ENCODE data around the gene ME2.
"Not testable (repeated sequence)": the region's sequence is repeated elsewhere in the genome, so short reads cannot be mapped to it uniquely, and the experiment has no call there.

ME2 gene

DNA sequence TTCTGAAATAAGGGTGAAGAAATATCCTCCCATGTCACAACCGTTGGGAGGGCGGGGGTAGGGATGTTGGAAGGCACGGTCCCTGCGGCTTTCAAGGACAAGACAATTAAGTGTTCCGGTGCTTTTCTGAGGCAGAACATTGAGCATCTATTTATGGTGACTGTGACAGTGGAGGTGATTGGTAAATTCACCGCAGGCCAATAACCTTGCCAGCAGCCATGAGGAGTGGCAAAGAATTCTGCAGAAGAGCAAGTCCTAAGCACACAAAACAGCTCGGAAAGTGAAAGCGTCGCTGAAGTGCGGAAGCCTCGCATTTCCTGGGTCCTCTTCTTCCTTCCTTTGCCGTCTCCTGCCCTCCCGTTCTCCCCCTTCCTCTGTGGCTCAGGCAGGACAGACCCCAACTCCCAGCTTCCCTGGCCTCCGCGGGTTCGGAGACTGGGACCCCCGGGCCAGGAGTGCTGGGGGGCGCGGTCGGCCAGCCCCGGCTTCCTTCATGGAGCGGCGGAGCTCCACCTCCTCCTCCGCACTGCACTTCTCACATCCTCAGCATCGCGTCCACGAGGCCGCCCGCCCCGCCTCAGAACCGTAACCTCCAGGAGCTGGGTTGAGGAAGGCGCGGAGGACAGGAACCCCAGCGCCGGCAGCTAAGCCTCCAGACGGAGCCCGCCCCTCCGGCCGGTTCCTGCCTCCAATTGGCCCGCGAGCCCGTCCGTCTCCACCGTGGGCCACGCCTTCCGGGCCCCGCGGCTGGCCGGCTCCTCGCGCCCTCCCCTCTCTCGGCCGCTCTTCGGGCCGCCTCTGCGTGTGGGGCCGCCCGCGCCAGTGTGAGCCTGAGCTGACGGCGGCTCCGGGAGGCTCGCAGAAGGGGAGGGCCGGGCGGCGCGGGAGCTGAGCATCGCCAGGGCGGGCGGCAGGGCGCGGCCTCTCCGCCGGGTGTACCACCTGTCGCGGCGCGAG lies at the start of gene ME2:
Gene ME2, plus strand, starts transcription at position 774 of the 957 bp plus-strand sequence. CDS start 16,703 bp downstream, outside the sequence.
- DNase-seq = peak; percentile 56

DNA sequence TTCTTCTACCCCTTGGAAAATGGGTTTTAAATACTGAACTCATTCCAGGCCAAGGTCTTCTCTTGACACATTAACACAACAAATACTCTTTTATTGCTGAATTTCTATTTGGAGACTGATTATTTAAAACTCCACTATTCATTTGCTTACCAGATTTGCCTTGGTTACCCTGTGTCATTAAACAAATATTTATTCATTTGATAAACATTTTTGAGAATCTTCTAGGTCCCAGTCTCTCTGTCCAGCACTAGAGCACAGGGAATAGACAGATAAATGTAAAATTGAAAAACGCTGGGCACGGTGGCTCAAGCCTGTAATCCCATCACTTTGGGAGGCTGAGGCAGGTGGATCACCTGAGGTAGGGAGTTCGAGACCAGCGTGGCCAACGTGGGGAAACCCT lies 49.3 kb upstream of the ME2 start:
- no peak for DNase-seq

DNA sequence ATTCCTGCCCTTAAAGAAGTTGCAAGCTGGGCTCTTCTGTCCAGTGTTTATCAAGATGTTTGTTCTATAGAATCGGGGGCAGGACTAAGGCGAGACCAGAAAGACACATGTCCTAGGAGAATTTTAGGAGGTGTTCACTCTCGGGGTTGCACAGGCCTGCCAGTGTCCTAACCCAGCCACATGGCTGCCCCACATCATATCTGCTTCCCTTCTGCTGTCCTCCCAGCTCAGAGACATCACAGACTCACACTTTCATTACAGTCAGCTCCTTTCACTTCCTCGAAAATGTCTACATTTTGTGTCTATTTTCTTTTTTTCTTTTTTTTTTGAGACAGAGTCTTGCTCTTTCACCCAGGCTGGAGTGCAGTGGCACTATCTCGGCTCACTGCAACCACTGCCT lies 48.4 kb upstream of the ME2 start:
- DNase-seq = no peak

DNA sequence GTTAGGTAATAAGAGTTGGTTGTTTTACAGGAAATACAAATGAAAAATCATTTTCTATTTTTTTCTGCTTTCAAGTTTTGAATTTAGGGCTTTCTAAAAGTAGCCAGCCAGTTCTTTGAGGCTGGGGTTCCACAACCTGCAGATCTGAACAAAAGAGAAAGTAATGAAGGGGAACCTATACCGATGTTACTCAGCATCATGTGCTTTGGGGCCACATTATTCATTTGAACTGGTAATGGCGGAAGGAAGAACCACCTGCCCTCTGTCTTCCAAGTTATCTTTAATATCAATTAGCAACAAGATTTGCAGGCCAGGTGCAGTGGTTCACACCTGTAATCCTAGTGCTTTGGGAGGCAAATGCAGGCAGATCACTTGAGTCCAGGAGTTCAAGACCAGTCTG lies 46.2 kb upstream of the ME2 start:
- DNase-seq = no peak

DNA sequence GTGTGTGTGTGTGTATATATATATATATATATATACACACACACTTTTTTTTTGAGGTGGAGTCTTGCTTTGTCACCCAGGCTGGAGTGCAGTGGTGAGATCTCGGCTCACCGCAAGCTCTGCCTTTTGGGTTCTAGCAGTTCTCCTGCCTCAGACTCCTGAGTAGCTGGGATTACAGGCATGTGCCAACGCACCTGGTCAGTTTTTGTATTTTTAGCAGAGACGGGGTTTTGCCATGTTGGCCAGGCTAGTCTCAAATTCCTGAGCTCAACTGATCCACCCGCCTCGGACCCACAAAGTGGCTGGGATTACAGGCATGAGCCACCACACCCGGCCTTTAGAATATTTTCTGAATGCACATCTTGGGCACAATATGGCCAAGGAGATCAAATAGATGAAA lies 45.4 kb upstream of the ME2 start:
- not testable (repeated sequence) for DNase-seq

DNA sequence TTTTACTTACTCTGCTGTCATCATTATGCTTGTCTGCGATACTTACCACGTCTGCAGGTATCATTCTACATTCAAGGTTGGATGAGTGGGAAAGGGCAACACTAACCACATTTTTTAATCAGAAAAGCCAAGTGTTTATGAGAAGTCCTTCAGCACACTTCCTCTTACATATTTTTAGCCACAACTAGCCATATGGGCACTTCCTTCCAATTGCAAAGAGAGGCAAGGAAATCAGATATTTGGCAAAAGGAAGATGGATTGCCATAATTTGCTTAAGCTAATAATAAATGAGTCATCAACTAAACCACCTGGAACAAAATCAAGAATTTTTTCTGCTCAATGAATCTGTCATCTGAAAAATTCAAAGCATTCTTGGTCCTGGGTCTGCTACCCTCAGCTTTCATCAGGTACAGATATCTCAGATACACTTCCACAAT lies 42.4 kb upstream of the ME2 start:
- DNase-seq = peak; percentile 13

DNA sequence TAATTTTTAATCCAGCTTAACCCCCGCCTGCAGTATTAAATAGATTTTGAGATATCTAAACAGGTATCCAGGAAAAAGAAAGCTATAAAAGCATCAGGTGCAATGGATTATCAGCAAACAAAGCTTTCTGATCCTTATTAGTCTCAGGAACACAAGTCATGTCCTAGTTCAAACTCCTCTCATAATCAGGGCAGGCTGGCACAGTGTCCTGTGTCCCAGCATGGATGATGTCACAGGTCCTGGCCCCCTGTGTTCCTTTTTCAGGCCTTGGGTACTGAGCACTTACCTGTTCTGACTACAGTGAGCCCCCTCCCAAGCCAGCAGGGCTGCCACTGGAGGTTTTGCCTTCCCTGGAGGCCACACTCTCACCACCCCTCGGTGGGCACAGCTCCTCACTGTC lies 39.6 kb upstream of the ME2 start:
- no peak for DNase-seq

DNA sequence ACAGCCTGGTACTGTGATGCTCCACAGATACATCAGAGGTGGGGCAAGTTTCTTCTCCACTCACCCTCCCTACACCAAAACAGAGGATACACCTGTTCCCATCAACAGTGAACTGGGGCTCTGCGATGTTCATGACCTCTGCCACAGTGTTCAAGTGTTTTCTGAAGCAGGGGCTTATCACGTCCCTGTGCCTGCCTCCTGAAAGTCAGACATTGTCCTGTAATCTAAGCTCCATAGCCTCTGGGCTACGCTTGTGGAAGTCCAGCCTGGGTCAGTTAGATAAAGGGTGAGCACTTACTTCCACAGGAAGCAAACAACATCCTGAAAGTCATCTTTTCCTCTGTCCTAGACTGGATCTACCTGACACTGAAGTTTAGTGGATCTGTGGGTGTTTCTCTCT lies 38.9 kb upstream of the ME2 start:
- DNase-seq = no peak

DNA sequence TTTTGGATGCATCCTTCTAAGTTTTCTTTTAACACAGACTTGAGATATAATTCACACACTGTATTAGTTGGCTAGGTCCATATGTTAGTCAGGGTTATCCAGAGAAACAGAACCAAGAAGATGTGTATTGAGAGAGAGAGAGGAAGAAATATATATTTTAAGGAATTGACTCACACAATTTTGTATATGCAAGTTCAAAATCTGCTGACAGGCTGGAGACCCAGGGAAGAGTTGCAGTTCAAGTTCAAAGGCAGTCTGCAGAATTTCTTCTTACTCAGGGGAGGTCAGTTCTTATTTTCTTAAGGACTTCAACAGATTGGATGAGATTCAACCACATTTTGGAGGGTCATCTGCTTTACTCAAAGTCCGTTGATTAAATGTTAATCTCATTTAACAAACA lies 36.1 kb upstream of the ME2 start:
- DNase-seq = no peak

DNA sequence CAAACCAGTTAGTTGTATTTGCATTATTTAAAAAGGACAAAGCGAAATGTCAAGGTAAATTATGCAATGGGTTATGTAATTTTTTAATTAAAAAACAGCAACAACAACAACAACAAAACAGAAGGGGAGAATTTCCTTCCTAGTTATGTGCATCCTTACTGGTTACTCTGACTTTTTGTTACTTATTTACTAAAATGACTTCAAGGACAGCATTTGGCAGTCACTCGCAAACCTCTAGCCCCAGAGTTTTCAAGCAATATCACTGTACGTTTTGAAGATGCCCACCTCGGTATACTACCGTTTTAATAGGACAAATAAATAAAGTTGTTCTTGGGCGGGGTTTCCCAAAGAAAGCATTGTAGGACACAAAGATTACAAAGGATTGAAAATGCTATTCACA lies 34.4 kb upstream of the ME2 start:
- DNase-seq = no peak

DNA sequence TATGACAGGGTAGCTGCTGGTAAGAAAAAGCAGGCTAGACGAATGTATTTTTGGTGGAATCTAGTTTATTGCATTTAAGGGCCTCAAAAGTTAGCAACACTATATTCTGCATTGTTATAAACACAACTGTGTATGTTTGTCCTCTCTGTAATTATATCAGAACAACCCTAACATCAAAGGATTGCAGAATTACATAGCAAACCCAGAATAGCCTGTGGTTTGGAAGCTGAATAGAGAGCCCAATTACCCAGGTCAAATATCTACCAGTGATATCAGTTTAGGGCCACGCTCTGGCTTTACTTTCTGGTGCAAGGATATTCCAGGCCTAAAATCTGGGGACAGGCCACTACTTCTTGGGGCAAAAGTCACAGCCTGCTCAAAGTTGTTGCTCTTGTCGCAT lies 34.0 kb upstream of the ME2 start:
- no peak for DNase-seq

DNA sequence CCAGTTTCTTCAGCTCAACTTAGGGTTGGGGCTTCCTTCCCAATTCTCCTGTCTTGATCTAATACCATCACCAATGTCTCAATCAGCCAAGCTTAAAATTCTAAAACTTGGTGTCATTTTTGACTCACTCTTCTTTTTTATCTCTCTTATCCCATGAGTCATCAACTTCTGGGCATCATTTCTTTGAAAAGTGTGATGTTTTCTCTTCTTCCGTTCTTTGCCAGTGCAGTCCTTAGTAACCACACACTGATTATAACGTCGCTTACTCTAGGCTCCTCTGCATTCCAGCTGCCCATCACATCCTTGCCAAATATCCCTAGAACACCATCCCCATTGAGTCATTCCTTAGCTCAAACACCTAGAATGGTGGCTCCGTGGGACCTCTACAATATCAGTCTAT lies 31.7 kb upstream of the ME2 start:
- no peak for DNase-seq

DNA sequence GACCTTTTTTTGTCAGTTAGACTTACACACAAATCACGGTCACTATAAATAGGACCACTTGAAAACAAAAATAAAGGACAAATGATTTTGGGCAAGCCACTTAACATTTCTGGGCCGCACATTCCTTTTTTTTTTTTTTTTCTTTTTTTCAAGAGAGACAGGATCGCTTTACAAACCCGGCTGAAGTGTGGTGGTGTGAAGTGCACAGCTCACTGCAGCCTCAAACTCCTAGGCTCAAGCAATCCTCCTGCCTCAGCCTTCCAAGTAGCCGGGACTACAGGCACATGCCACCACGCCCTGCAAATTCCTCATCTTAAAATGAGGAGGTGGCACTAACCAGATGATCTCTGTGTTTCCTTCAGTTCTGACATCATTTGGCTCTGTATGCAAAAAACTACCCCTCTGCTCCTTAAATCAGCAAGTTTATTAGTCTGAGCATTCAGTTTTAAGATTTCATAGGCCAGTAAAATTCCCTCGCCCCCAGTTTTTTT lies 30.8 kb upstream of the ME2 start:
- DNase-seq = no peak

DNA sequence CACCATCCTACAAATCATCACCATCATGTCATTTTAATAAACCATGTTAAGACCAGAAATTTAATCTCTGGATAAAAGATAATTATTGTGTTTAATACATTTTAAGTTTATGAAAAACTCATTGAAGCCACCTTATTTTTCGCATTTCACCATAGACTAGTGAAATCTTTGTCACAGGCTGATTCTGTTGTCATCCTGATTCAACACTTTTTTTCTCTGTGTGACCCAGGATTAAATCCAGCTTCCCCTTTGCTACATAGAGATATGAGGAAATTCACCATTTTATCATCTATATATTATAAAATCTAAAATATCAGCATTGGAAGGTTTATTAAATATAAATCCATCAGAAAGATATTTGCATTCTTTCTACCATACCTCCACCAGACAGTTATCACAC lies 29.9 kb upstream of the ME2 start:
- DNase-seq = no peak

DNA sequence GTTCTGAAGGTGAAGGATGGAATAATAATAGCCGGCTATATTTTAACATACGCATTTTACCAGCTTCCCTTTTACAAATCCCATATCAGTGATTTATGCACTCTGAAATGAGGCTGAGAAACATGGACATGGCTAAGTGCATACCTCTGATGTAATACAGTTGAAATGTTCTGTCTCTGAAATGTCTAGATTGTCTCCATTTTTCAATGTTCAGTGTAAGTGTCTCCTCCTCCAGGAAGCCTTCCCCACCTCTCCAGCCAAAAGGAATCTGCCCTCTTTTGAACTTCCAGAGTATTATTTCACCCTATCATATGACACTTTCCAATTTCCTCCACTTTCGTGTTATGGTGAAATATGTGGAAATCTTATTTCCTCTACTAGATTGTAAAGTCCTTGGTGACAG lies 29.5 kb upstream of the ME2 start:
- DNase-seq = no peak

DNA sequence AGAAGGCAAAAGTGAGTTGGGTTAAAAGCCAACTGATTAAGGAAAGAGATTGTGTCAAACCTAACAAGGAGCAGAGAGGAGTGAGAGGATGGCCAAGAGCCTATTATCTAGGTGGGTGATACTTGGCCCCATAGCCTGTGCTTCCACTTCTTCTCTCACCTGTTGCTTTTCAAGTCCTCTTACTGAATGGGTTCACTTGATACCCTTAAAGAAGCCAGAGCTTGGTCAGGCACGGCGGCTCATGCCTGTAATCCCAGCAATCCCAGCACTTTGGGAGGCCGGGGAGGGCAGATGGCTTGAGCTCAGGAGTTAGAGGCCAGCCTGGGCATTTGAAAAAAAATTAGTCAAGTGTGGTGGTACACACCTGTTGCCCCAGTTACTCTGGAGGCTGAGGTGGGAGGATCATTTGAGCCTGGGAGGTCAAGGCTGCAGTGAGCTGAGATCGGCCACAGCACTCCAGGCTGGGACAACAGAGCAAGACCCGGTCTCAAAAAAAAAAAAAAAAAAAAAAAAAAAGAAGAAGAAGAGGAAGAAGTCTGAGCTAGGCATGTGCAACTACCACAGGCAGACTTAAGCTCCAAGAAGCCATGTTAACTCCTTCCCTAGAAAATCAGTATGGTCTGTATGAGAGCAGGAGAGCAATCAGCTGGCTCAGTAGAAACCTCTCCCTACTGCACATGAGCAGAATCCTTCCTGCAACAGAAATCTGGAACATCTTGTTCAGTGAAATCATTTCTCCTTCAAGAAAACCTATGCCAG lies 28.4 kb upstream of the ME2 start:
- no peak for DNase-seq

DNA sequence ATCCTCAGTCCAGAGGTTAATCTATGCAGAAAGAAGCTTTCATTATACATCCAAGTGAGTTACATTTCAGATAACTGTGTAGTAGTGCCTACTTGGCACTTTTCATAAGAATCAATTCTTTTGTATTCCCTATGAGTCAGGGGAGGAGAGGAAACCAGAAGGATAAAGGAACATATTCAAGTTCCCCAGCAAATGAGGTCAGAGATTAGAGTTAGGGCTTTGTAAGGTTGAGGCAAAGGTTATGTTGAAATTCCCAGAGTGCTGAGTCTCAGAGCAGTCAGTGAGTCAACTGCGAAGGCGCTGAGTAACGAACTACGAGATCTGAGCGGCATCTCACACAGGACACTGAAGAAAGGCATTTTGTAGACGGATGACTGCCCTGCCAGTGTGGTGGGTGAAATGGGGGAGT lies 25.1 kb upstream of the ME2 start:
- no peak for DNase-seq

DNA sequence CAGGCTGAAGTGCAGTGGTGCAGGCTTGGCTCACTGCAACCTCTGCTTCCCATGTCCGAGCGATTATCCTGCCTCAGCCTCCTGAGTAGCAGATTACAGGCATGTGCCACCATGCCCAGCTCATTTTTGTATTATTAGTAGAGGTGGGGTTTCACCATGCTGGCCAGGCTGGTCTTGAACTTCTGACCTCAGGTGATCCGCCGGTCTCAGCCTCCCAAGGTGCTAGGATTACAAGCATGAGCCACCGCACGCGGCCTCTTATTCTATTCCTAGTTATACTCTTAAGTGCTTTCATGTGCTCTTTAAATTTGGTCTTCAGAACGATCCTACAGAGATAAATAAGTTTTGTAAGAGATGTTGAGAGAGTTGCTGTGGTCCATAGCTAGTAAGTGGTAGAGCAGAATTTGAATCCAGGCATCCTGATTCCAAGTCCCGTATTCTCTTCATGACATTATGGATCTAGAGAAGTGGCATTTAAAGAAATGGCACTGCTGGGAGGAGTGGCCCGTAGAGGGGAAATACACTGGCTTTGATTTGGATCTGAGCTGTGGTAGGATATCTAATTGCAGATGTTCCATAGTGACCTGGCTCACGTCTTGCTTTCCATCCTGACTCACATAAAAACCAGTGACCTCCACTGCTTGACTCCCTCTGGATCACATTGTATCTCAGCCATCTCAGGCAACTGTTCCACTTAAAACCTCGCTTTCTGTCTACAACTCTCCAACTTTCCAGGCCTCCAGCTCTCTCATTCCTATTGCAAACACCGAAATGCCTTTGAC lies 22.8 kb upstream of the ME2 start:
- no peak for DNase-seq

DNA sequence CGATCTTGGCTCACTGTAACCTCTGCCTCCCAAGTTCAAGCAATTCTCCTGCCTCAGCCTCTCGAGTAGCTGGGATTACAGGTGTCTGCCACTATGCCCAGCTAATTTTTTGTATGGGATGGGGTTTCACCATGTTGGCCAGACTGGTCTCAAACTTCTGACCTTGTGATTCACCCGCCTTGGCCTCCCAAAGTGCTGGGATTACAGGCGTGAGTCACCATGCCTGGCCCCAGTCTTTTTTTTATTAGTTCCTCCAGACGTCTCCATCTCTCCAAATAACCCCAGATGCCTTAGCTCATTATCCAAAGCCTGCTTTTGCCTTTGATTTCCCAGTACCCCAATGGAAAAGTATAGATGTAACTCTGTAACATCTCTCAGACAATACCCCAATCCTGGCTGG lies 21.8 kb upstream of the ME2 start:
- not testable (repeated sequence) for DNase-seq

DNA sequence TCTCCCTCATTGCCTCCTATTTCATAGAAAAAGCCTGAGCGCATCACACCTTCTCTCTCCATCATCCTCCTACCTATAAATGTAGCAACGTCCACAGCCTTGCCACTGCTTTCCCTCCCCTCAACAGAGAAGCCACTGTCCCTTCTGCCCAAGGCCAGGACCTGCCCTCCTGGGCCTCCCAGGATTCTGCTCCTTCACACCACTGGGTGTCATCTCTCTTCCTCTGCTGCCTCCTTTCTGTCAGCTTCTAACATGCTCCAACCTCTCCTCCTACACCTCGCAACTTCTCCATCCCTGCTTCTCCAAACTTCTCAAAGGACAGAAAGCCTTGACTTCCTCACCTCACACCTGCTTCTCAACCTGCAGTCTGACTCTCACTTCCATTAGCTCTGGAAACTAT lies 21.2 kb upstream of the ME2 start:
- no peak for DNase-seq

DNA sequence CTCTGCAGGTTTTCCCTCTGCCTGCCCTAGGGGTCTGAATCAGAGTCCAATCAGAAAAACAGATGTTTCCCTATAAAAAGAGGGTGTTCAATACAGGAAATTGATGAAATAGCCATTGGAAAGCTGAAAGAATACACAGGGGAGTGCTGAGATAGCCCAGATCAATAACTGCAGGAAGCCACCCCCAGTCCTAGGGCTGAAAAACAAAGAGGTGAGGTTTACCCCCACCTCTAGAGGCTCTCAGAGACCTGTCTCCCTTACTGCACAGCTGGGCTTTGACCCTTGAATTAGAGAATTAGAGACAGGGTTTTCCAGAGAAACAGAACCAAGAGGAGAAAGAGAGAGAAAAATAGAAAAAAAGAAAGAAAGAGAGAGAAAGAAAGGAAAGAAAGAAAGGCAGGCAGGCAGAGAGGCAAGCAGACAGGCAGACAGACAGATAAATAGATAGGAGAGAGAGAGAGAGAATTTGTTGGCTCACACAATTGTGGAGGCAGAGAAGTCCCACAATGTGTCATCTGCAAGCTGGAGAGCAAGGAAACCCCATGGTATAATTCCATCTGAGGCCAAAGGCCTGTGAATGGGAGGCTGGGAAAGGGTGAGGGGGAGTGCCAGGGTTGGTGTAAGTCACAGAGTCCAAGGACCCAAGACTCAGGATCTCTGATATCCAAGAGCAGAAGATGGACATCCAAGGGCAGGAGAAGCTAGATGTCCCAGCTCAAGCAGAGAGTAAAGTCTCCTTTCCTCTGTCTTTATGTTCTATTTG lies 18.9 kb upstream of the ME2 start:
- no peak for DNase-seq

DNA sequence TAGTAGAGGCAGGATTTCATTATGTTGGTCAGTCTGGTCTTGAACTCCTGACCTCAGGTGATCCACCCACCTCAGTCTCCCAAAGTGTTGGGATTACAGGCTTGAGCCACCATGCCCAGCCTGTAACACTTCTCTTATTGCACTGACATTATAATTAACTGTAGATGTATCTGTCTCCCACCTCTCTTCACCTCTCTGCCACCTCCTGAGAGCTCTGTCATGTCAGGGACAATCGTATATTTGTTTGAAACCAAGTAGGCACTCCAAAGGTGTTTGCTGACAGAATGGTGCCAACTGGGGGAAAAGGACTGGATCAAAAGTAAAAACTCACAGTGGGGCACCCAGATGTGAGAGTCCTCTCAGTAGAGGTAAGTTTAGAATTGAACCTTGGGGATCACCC lies 17.3 kb upstream of the ME2 start:
- no peak for DNase-seq
